ENCODE results near the gene FAM185A.
"Not testable (repeated sequence)": the region's sequence is repeated elsewhere in the genome, so short reads cannot be mapped to it uniquely, and the experiment has no call there.

FAM185A gene

GRCh38 chr7:102748605-102749444 is at the start of gene FAM185A:
Gene FAM185A (plus strand): TSS chr7:102748999. CDS start chr7:102749208, 209 bp downstream.
- not testable (repeated sequence) for H3K27me3 Mint-ChIP-seq, H3K36me3 Mint-ChIP-seq, H3K4me1 Mint-ChIP-seq, H3K9me3 Mint-ChIP-seq
- peak; percentile 100 for ATAC-seq
- Mint-ChIP-seq H3K27ac (peak within 1 kb of the TSS; percentile 2), H3K4me3 (peak within 1 kb of the TSS; percentile 75)

GRCh38 chr7:102713011-102713690 is 35.6 kb upstream of the FAM185A start:
- not testable (repeated sequence) for H3K9me3 Mint-ChIP-seq, H3K36me3 Mint-ChIP-seq, H3K27me3 Mint-ChIP-seq
- peaks cover 16% of the 10 kb centered on the region for H3K4me1 Mint-ChIP-seq
- peak; percentile 92 for ATAC-seq
- peak overlapping the region; percentile 62 for H3K4me3 Mint-ChIP-seq
- peak overlapping the region; percentile 82 for H3K27ac Mint-ChIP-seq

GRCh38 chr7:102713691-102714080 is 35.1 kb upstream of the FAM185A start:
- peak; percentile 83 for ATAC-seq
- not testable (repeated sequence) for H3K36me3 Mint-ChIP-seq, H3K27me3 Mint-ChIP-seq, H3K9me3 Mint-ChIP-seq, H3K4me3 Mint-ChIP-seq
- peaks cover 16% of the 10 kb centered on the region for H3K4me1 Mint-ChIP-seq
- peak overlapping the region; percentile 82 for H3K27ac Mint-ChIP-seq

- H3K27me3 Mint-ChIP-seq, H3K36me3 Mint-ChIP-seq, H3K9me3 Mint-ChIP-seq, H3K27ac Mint-ChIP-seq, H3K4me3 Mint-ChIP-seq: not testable (repeated sequence)
- peaks cover 16% of the 10 kb centered on the region for H3K4me1 Mint-ChIP-seq
- peak; percentile 58 for ATAC-seq
Observed at GRCh38 chr7:102714774-102715522, 33.9 kb upstream of the FAM185A start.

- H3K4me1 Mint-ChIP-seq = peaks cover 16% of the 10 kb centered on the region
- not testable (repeated sequence) for H3K27ac Mint-ChIP-seq, H3K36me3 Mint-ChIP-seq, H3K27me3 Mint-ChIP-seq, H3K4me3 Mint-ChIP-seq, H3K9me3 Mint-ChIP-seq
- peak; percentile 79 for ATAC-seq
Observed at GRCh38 chr7:102715718-102716117, 33.1 kb upstream of the FAM185A start.

- not testable (repeated sequence) for ATAC-seq, H3K4me3 Mint-ChIP-seq, H3K4me1 Mint-ChIP-seq, H3K9me3 Mint-ChIP-seq, H3K27ac Mint-ChIP-seq, H3K27me3 Mint-ChIP-seq, H3K36me3 Mint-ChIP-seq
Observed at GRCh38 chr7:102718491-102718890, 30.3 kb upstream of the FAM185A start.

GRCh38 chr7:102726170-102726569 is 22.6 kb upstream of the FAM185A start:
- H3K9me3 Mint-ChIP-seq, H3K27me3 Mint-ChIP-seq, H3K36me3 Mint-ChIP-seq, H3K27ac Mint-ChIP-seq, H3K4me1 Mint-ChIP-seq, H3K4me3 Mint-ChIP-seq, ATAC-seq: not testable (repeated sequence)

GRCh38 chr7:102729670-102730069 is 19.1 kb upstream of the FAM185A start:
- H3K27ac Mint-ChIP-seq, H3K4me3 Mint-ChIP-seq, H3K4me1 Mint-ChIP-seq, H3K27me3 Mint-ChIP-seq, ATAC-seq, H3K36me3 Mint-ChIP-seq, H3K9me3 Mint-ChIP-seq: not testable (repeated sequence)

GRCh38 chr7:102730431-102730830 is 18.4 kb upstream of the FAM185A start:
- not testable (repeated sequence) for H3K27ac Mint-ChIP-seq, H3K4me1 Mint-ChIP-seq, H3K4me3 Mint-ChIP-seq, ATAC-seq, H3K27me3 Mint-ChIP-seq, H3K36me3 Mint-ChIP-seq, H3K9me3 Mint-ChIP-seq

- ATAC-seq = peak; percentile 47
- not testable (repeated sequence) for H3K9me3 Mint-ChIP-seq, H3K27ac Mint-ChIP-seq, H3K4me1 Mint-ChIP-seq, H3K4me3 Mint-ChIP-seq, H3K27me3 Mint-ChIP-seq, H3K36me3 Mint-ChIP-seq
Observed at GRCh38 chr7:102742002-102742771, 6.6 kb upstream of the FAM185A start.

GRCh38 chr7:102743861-102744260 is 4.9 kb upstream of the FAM185A start:
- not testable (repeated sequence) for ATAC-seq, H3K36me3 Mint-ChIP-seq, H3K9me3 Mint-ChIP-seq, H3K27ac Mint-ChIP-seq, H3K4me1 Mint-ChIP-seq, H3K4me3 Mint-ChIP-seq, H3K27me3 Mint-ChIP-seq

GRCh38 chr7:102745494-102746288 is 3.1 kb upstream of the FAM185A start:
- H3K4me1 Mint-ChIP-seq, H3K9me3 Mint-ChIP-seq, H3K27ac Mint-ChIP-seq, ATAC-seq, H3K4me3 Mint-ChIP-seq, H3K36me3 Mint-ChIP-seq, H3K27me3 Mint-ChIP-seq: not testable (repeated sequence)

- H3K4me3 Mint-ChIP-seq = peak overlapping the region; percentile 75
- H3K27me3 Mint-ChIP-seq, H3K4me1 Mint-ChIP-seq, H3K36me3 Mint-ChIP-seq, H3K9me3 Mint-ChIP-seq: not testable (repeated sequence)
- peak overlapping the region; percentile 2 for H3K27ac Mint-ChIP-seq
- ATAC-seq = peak; percentile 1
Observed at GRCh38 chr7:102749445-102749786, 617 bp downstream of the FAM185A start.

GRCh38 chr7:102758227-102758626 is 9.4 kb downstream of the FAM185A start:
- H3K4me3 Mint-ChIP-seq, H3K36me3 Mint-ChIP-seq, H3K9me3 Mint-ChIP-seq, ATAC-seq, H3K4me1 Mint-ChIP-seq, H3K27ac Mint-ChIP-seq, H3K27me3 Mint-ChIP-seq: not testable (repeated sequence)

- not testable (repeated sequence) for ATAC-seq, H3K36me3 Mint-ChIP-seq, H3K4me1 Mint-ChIP-seq, H3K27me3 Mint-ChIP-seq, H3K27ac Mint-ChIP-seq, H3K4me3 Mint-ChIP-seq, H3K9me3 Mint-ChIP-seq
Observed at GRCh38 chr7:102759934-102760333, 11.1 kb downstream of the FAM185A start.

Data from stimulated activated memory B cell treated with anti-CD40 and anti-IgM and Interleukin-4, amounts not matched to agents 10 μg/mL and 1 μg/mL and 100 μg/mL, for 72 hours (primary cell).